ENCODE data around the gene ABCB4.
A peak's percentile ranks its signal among the peaks of the same experiment; 100 is the strongest.

Gene ABCB4

DNA sequence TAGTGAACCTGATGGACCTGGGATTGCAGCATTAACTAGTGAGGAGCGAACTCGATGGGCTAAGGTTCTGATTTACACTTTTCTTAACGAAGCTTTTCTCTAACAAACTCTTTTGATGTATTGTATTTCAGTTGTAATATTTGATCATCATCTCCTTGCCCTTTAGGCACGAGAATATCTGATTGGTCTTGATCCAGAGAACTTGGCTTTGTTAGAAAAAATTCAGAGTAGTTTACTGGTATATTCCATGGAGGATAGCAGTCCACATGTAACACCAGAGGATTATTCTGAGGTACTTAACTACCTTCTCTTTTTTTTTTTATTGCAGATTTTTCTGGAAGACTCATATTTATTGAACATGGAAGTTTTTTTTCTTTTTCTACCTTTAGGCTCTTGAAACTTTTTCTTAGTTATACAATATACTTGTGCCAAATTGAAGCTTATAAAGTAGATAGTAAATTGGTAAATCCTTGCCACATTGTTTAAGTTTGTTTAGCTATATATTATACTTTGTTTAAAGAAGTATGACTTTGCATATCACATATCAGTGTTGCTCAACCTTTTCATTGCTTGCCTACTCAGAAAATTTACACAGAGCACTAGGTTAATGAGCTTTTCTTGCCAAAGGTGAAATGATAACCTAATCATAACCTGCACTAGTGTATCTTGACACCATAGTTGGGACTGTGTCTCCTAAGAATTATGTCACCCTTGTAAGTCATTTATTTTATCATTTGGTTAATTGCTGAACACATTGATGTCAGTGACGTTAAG, 99.6 kb downstream of the ABCB4 start:
- TF ChIP-seq SNAI2 (CRISPR knock-in tag; IDR thresholded peaks at IDR 0.05), result no peak
- TF ChIP-seq PATZ1 (CRISPR knock-in tag; IDR thresholded peaks at IDR 0.05; ENCODE audit: borderline replicate concordance), result no peak
- no peak for TF ChIP-seq ARNTL (CRISPR knock-in tag; IDR thresholded peaks at IDR 0.05; ENCODE audit: borderline replicate concordance, low read depth)
- TF ChIP-seq, protein P1, sequence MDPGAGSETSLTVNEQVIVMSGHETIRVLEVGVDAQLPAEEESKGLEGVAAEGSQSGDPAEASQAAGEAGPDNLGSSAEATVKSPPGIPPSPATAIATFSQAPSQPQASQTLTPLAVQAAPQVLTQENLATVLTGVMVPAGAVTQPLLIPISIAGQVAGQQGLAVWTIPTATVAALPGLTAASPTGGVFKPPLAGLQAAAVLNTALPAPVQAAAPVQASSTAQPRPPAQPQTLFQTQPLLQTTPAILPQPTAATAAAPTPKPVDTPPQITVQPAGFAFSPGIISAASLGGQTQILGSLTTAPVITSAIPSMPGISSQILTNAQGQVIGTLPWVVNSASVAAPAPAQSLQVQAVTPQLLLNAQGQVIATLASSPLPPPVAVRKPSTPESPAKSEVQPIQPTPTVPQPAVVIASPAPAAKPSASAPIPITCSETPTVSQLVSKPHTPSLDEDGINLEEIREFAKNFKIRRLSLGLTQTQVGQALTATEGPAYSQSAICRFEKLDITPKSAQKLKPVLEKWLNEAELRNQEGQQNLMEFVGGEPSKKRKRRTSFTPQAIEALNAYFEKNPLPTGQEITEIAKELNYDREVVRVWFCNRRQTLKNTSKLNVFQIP (CRISPR knock-in tag; IDR thresholded peaks at IDR 0.05; ENCODE audit: borderline replicate concordance, low read depth), result no peak
- TF ChIP-seq, protein P2, sequence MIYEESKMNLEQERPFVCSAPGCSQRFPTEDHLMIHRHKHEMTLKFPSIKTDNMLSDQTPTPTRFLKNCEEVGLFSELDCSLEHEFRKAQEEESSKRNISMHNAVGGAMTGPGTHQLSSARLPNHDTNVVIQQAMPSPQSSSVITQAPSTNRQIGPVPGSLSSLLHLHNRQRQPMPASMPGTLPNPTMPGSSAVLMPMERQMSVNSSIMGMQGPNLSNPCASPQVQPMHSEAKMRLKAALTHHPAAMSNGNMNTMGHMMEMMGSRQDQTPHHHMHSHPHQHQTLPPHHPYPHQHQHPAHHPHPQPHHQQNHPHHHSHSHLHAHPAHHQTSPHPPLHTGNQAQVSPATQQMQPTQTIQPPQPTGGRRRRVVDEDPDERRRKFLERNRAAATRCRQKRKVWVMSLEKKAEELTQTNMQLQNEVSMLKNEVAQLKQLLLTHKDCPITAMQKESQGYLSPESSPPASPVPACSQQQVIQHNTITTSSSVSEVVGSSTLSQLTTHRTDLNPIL (CRISPR knock-in tag; IDR thresholded peaks at IDR 0.05; ENCODE audit: low read depth), result no peak
- no peak for TF ChIP-seq TOX (CRISPR knock-in tag; IDR thresholded peaks at IDR 0.05; ENCODE audit: borderline replicate concordance)
- no peak for ATAC-seq

DNA sequence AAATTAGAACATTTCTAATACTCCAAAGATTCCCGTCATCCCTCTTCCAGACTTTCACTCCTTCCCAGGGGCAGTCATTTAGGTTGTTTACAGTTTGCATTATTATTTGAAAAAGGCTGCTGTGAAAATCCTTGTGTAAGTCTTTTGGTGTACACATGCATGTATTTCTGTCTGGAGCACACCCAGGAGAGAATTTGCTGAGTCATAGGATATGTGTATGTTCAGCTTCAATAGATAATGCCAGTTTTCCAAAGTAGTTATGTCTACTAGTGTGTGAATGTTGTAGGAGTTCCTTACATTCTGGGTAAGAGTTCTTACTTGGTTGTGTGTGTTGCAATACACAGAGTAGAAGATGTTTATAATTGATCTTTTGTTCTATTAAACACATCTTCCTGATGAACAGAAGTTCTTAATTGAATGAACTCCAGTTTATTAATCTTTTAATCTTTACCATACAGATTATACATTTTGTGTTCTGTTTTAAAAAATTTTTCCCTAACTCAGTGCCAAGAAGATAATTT, 104.8 kb downstream of the ABCB4 start:
- TF ChIP-seq BACH2 (CRISPR knock-in tag; IDR thresholded peaks at IDR 0.05; ENCODE audit: borderline replicate concordance) (peak; percentile 50; the same call in 1 of the 2 replicates), PATZ1 (CRISPR knock-in tag; IDR thresholded peaks at IDR 0.05; ENCODE audit: borderline replicate concordance) (no peak)
- 0 out of 3 replicates have a peak, but pooled peaks have one; percentile 31 for ATAC-seq

- TF ChIP-seq, protein P3, sequence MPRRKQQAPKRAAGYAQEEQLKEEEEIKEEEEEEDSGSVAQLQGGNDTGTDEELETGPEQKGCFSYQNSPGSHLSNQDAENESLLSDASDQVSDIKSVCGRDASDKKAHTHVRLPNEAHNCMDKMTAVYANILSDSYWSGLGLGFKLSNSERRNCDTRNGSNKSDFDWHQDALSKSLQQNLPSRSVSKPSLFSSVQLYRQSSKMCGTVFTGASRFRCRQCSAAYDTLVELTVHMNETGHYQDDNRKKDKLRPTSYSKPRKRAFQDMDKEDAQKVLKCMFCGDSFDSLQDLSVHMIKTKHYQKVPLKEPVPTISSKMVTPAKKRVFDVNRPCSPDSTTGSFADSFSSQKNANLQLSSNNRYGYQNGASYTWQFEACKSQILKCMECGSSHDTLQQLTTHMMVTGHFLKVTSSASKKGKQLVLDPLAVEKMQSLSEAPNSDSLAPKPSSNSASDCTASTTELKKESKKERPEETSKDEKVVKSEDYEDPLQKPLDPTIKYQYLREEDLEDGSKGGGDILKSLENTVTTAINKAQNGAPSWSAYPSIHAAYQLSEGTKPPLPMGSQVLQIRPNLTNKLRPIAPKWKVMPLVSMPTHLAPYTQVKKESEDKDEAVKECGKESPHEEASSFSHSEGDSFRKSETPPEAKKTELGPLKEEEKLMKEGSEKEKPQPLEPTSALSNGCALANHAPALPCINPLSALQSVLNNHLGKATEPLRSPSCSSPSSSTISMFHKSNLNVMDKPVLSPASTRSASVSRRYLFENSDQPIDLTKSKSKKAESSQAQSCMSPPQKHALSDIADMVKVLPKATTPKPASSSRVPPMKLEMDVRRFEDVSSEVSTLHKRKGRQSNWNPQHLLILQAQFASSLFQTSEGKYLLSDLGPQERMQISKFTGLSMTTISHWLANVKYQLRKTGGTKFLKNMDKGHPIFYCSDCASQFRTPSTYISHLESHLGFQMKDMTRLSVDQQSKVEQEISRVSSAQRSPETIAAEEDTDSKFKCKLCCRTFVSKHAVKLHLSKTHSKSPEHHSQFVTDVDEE (CRISPR knock-in tag; IDR thresholded peaks at IDR 0.05), result no peak
- TF ChIP-seq CSDC2 (CRISPR knock-in tag; IDR thresholded peaks at IDR 0.05) (no peak), SNAI2 (CRISPR knock-in tag; IDR thresholded peaks at IDR 0.05) (no peak), PATZ1 (CRISPR knock-in tag; IDR thresholded peaks at IDR 0.05; ENCODE audit: borderline replicate concordance) (no peak), ZFP30 (CRISPR knock-in tag; IDR thresholded peaks at IDR 0.05) (no peak), ARNTL (CRISPR knock-in tag; IDR thresholded peaks at IDR 0.05; ENCODE audit: borderline replicate concordance, low read depth) (no peak), OSR1 (CRISPR knock-in tag; IDR thresholded peaks at IDR 0.05) (no peak), TOX (CRISPR knock-in tag; IDR thresholded peaks at IDR 0.05; ENCODE audit: borderline replicate concordance) (no peak), ZNF70 (CRISPR knock-in tag; IDR thresholded peaks at IDR 0.05) (no peak), BACH2 (CRISPR knock-in tag; IDR thresholded peaks at IDR 0.05; ENCODE audit: borderline replicate concordance) (no peak)
- no peak for ATAC-seq
Measured at GRCh38 chr7:87369216-87369615, 106.3 kb downstream of the ABCB4 start.

DNA sequence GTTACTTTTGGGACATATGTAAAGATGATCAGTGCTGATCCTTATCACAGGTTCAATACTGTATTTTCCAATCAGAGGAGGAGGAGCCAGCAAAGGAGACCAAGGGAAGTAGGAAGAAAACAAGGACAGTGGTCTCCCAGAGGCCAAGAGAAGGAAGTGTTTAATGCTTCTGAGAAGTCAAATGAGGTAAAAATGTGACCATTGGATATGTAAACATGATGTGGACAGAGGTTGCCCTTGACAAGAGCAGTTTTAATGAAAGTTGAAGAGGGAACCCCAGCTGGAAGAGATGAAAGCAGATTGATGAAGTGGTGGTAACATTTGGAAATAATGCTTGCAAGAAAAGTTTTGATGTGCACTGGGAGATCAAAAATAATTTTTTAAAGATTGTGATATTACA, 111.2 kb downstream of the ABCB4 start:
- ATAC-seq, result no peak
- TF ChIP-seq PATZ1 (CRISPR knock-in tag; IDR thresholded peaks at IDR 0.05; ENCODE audit: borderline replicate concordance) (no peak), TCF4 (CRISPR knock-in tag; IDR thresholded peaks at IDR 0.05; ENCODE audit: borderline replicate concordance) (no peak), ZC3H10 (CRISPR knock-in tag; IDR thresholded peaks at IDR 0.05) (no peak), SNAI2 (CRISPR knock-in tag; IDR thresholded peaks at IDR 0.05) (no peak), TOX (CRISPR knock-in tag; IDR thresholded peaks at IDR 0.05; ENCODE audit: borderline replicate concordance) (no peak), RARB (CRISPR knock-in tag; IDR thresholded peaks at IDR 0.05) (no peak)
- TF ChIP-seq, protein P4, sequence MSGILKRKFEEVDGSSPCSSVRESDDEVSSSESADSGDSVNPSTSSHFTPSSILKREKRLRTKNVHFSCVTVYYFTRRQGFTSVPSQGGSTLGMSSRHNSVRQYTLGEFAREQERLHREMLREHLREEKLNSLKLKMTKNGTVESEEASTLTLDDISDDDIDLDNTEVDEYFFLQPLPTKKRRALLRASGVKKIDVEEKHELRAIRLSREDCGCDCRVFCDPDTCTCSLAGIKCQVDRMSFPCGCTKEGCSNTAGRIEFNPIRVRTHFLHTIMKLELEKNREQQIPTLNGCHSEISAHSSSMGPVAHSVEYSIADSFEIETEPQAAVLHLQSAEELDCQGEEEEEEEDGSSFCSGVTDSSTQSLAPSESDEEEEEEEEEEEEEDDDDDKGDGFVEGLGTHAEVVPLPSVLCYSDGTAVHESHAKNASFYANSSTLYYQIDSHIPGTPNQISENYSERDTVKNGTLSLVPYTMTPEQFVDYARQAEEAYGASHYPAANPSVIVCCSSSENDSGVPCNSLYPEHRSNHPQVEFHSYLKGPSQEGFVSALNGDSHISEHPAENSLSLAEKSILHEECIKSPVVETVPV (CRISPR knock-in tag; IDR thresholded peaks at IDR 0.05), result no peak
